Nephron progenitor cell (in vitro differentiated cells): ENCODE data around the gene PDZD2.
"Not testable (repeated sequence)": the region's sequence is repeated elsewhere in the genome, so short reads cannot be mapped to it uniquely, and the experiment has no call there.

Experiments used
- DNase-seq: peaks from one replicate; pipeline ENCODE4 v3.0.0; 2021
- H3K27ac Mint-ChIP-seq: 2 replicates; pipeline ENCODE4 v1.8.0; 2021; ENCODE audit warnings: mild to moderate bottlenecking, moderate library complexity, mixed read lengths
- H3K27me3 Mint-ChIP-seq: 2 replicates; pipeline ENCODE4 v1.8.0; 2021; ENCODE audit warnings: mild to moderate bottlenecking, low read depth, mixed read lengths; ENCODE audit not compliant: poor library complexity
- H3K36me3 Mint-ChIP-seq: 2 replicates; pipeline ENCODE4 v1.8.0; 2021; ENCODE audit warnings: low read depth, mixed read lengths
- H3K4me1 Mint-ChIP-seq: 2 replicates; pipeline ENCODE4 v1.8.0; 2021; ENCODE audit warnings: mixed read lengths
- H3K4me3 Mint-ChIP-seq: 2 replicates; pipeline ENCODE4 v1.8.0; 2021; ENCODE audit warnings: mild to moderate bottlenecking, moderate library complexity, mixed read lengths
- H3K9me3 Mint-ChIP-seq: 2 replicates; pipeline ENCODE4 v1.8.0; 2021; ENCODE audit warnings: mild to moderate bottlenecking, moderate library complexity, mixed read lengths
- CTCF ChIP-seq: fragments of 200-600 bp; sonication (generic); IDR thresholded peaks from 2 replicates; pipeline ENCODE4 v1.5.0; 2021; ENCODE audit warnings: antibody characterized with exemption

Gene PDZD2

GRCh38 chr5:31730139-31730538, 91.2 kb downstream of the PDZD2 start:
- TF ChIP-seq CTCF = no peak
- Mint-ChIP-seq H3K4me1 (peaks cover 35% of the 10 kb centered on the region), H3K36me3 (no peaks in the 10 kb centered on the region), H3K27ac (peak overlapping the region; percentile 41), H3K9me3 (no peaks in the 10 kb centered on the region), H3K27me3 (peaks cover 15% of the 10 kb centered on the region), H3K4me3 (no peak overlapping the region)
- no peak for DNase-seq

GRCh38 chr5:31731016-31731415, 92.1 kb downstream of the PDZD2 start:
- no peak for DNase-seq
- Mint-ChIP-seq H3K27ac (no peak overlapping the region), H3K36me3 (no peaks in the 10 kb centered on the region), H3K4me1 (peaks cover 35% of the 10 kb centered on the region), H3K4me3 (no peak overlapping the region), H3K9me3 (no peaks in the 10 kb centered on the region), H3K27me3 (peaks cover 10% of the 10 kb centered on the region)
- no peak for TF ChIP-seq CTCF

- Mint-ChIP-seq H3K4me3 (no peak overlapping the region), H3K27me3 (peaks cover 10% of the 10 kb centered on the region), H3K36me3 (no peaks in the 10 kb centered on the region), H3K27ac (peak overlapping the region; percentile 39), H3K9me3 (no peaks in the 10 kb centered on the region), H3K4me1 (peaks cover 35% of the 10 kb centered on the region)
- TF ChIP-seq CTCF = no peak
- DNase-seq = no peak
Observed at GRCh38 chr5:31731710-31732301, 92.9 kb downstream of the PDZD2 start.

- H3K9me3 Mint-ChIP-seq, H3K36me3 Mint-ChIP-seq, DNase-seq, H3K4me3 Mint-ChIP-seq, H3K27me3 Mint-ChIP-seq, H3K27ac Mint-ChIP-seq: not testable (repeated sequence)
- H3K4me1 Mint-ChIP-seq = peaks cover 35% of the 10 kb centered on the region
Observed at GRCh38 chr5:31732821-31733220, 93.9 kb downstream of the PDZD2 start.

GRCh38 chr5:31733371-31733770, 94.4 kb downstream of the PDZD2 start:
- peaks cover 8% of the 10 kb centered on the region for H3K9me3 Mint-ChIP-seq
- DNase-seq = no peak
- no peak overlapping the region for H3K27ac Mint-ChIP-seq
- no peak overlapping the region for H3K4me3 Mint-ChIP-seq
- peaks cover 10% of the 10 kb centered on the region for H3K27me3 Mint-ChIP-seq
- H3K36me3 Mint-ChIP-seq = no peaks in the 10 kb centered on the region
- TF ChIP-seq CTCF = no peak
- peaks cover 35% of the 10 kb centered on the region for H3K4me1 Mint-ChIP-seq

GRCh38 chr5:31736127-31736526, 97.2 kb downstream of the PDZD2 start:
- TF ChIP-seq CTCF = no peak
- H3K27me3 Mint-ChIP-seq = peaks cover 10% of the 10 kb centered on the region
- peaks cover 6% of the 10 kb centered on the region for H3K36me3 Mint-ChIP-seq
- H3K4me1 Mint-ChIP-seq = peaks cover 22% of the 10 kb centered on the region
- no peak overlapping the region for H3K27ac Mint-ChIP-seq
- H3K4me3 Mint-ChIP-seq = no peak overlapping the region
- peaks cover 29% of the 10 kb centered on the region for H3K9me3 Mint-ChIP-seq
- DNase-seq = no peak
